Measurements from ENCODE around the gene SUCLG1. TPM values are rescaled to one million over a fixed set of nuclear protein-coding genes. Genes with fewer than 3 reads are reported as not detected.

Gene SUCLG1
- polyA plus RNA-seq, 1 of the 3 experiments (the other 2 are of a cell fraction), result 32.7 TPM

GRCh38 chr2:84452624-84453023, 6.5 kb downstream of the SUCLG1 start (continued):
- TF ChIP-seq, protein P1, sequence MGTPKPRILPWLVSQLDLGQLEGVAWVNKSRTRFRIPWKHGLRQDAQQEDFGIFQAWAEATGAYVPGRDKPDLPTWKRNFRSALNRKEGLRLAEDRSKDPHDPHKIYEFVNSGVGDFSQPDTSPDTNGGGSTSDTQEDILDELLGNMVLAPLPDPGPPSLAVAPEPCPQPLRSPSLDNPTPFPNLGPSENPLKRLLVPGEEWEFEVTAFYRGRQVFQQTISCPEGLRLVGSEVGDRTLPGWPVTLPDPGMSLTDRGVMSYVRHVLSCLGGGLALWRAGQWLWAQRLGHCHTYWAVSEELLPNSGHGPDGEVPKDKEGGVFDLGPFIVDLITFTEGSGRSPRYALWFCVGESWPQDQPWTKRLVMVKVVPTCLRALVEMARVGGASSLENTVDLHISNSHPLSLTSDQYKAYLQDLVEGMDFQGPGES (IDR thresholded peaks at IDR 0.05; ENCODE audit: low read depth, low read length), result no peak
- TF ChIP-seq FOXM1 (IDR thresholded peaks at IDR 0.05; ENCODE audit: low read depth) (no peak), MXI1 (IDR thresholded peaks at IDR 0.05; ENCODE audit: low read depth, low read length) (no peak), CTCF (IDR thresholded peaks at IDR 0.05) (no peak)

GRCh38 chr2:84451579-84451978, 7.5 kb downstream of the SUCLG1 start:
- H3K9ac ChIP-seq, result no peak overlapping the region
- no peak overlapping the region for H3K4me2 ChIP-seq
- H2AFZ ChIP-seq (ENCODE audit: low read depth), result no peak overlapping the region
- H4K20me1 ChIP-seq (ENCODE audit: insufficient read depth), result peaks cover 32% of the 10 kb centered on the region
- ChIA-PET CTCF (no interaction called here), POLR2A (no interaction called here)
- H3K9me3 ChIP-seq, result no peaks in the 10 kb centered on the region
- H3K4me1 ChIP-seq (ENCODE audit: control insufficient read depth in 1 of 2, insufficient read depth in 2 of 2, low read depth in 1 of 2, low read length in 1 of 2), result peaks cover 0 to 7% of the 10 kb centered on the region in 2 experiments; a peak in 1 of 4 replicates
- 100% methylated on average over 2 of the region's 2 CpGs for WGBS (ENCODE audit: low lambda C conversion rate)
- H3K79me2 ChIP-seq (ENCODE audit: insufficient read depth), result peaks cover 82% of the 10 kb centered on the region
- peaks cover 13 to 14% of the 10 kb centered on the region in 2 experiments for H3K36me3 ChIP-seq (replicated peaks in 1 of 2; ENCODE audit: control insufficient read depth in 1 of 2, insufficient read depth in 2 of 2, low read length in 1 of 2)
- DNase-seq, result no peak
- no peaks in the 10 kb centered on the region for H3K9me2 ChIP-seq
- H3K27me3 ChIP-seq (ENCODE audit: insufficient read depth), result no peaks in the 10 kb centered on the region
- no peak overlapping the region for H3K27ac ChIP-seq (ENCODE audit: low read depth in 2 of 2, low read length in 1 of 2)
- no peak overlapping the region for H3K4me3 ChIP-seq (ENCODE audit: low read depth in 2 of 2, low read length in 1 of 2)
- H3F3A ChIP-seq (replicated peaks; ENCODE audit: insufficient read depth), result peaks cover 4% of the 10 kb centered on the region
- TF ChIP-seq, protein P2, sequence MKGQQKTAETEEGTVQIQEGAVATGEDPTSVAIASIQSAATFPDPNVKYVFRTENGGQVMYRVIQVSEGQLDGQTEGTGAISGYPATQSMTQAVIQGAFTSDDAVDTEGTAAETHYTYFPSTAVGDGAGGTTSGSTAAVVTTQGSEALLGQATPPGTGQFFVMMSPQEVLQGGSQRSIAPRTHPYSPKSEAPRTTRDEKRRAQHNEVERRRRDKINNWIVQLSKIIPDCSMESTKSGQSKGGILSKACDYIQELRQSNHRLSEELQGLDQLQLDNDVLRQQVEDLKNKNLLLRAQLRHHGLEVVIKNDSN (IDR thresholded peaks at IDR 0.05; ENCODE audit: borderline replicate concordance, low read depth), result no peak
- TF ChIP-seq FOXJ3 (CRISPR knock-in tag; IDR thresholded peaks at IDR 0.05) (no peak), CHD2 (IDR thresholded peaks at IDR 0.05; ENCODE audit: low read length, partially characterized antibody) (no peak)
- TF ChIP-seq, protein P3, sequence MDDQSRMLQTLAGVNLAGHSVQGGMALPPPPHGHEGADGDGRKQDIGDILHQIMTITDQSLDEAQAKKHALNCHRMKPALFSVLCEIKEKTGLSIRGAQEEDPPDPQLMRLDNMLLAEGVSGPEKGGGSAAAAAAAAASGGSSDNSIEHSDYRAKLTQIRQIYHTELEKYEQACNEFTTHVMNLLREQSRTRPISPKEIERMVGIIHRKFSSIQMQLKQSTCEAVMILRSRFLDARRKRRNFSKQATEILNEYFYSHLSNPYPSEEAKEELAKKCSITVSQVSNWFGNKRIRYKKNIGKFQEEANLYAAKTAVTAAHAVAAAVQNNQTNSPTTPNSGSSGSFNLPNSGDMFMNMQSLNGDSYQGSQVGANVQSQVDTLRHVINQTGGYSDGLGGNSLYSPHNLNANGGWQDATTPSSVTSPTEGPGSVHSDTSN (IDR thresholded peaks at IDR 0.05), result no peak

All from SK-N-SH (cell line).